GM12878 (cell line): ENCODE measurements around the gene PIGQ. TPM values are rescaled to one million over a fixed set of nuclear protein-coding genes. Genes with fewer than 3 reads are reported as not detected.

Experiments used
- ATAC-seq: fragments of 200-7000 bp; cut with Tn5 transposase; 3 replicates; pipeline ENCODE4 v1.9.1; 2020; ENCODE audit warnings: mild to moderate bottlenecking, moderate library complexity
- BruUV-seq: library from RNA; stranded (reverse); fragments of 400-500 nt; replicated peaks from 2 replicates; lab custom pipeline; 2021; lab: Mats Ljungman, UMichigan
- CTCF ChIA-PET: fragments of 300-600 bp; sonication (Branson Sonifier 250); formaldehyde crosslinking; extraction: SDS; loops from one replicate; lab custom pipeline; 2021; ENCODE audit warnings: inconsistent platforms; lab: Yijun Ruan, JAX
- POLR2A ChIA-PET: fragments of 350-600 bp; formaldehyde crosslinking; extraction: SDS; loops from one replicate; lab custom pipeline; 2021; ENCODE audit warnings: inconsistent platforms; lab: Charles Lee
- RAD21 ChIA-PET: fragments of 300-600 bp; sonication (Branson Sonifier 250); formaldehyde crosslinking; loops from one replicate; lab custom pipeline; 2023; ENCODE audit warnings: antibody characterized with exemption; ENCODE audit not compliant: unreplicated experiment; lab: Charles Lee
- SMC1A ChIA-PET: fragments of 300-600 bp; sonication (Branson Sonifier 250); formaldehyde crosslinking; loops from one replicate; lab custom pipeline; 2023; ENCODE audit not compliant: unreplicated experiment, uncharacterized antibody; lab: Charles Lee
- DNase-seq: peaks from one replicate; pipeline ENCODE4 v3.0.0-alpha.2; 2011; ENCODE audit warnings: low read depth, low spot score
- FAIRE-seq: peaks from 3 replicates; lab custom pipeline; 2011; peaks lifted over from hg19 to GRCh38; lab: Jason Lieb, UNC
- H2AFZ ChIP-seq: 2 replicates; pipeline ENCODE4 v1.6.0; 2011; ENCODE audit warnings: low read depth, low read length, control low read depth; ENCODE audit not compliant: control insufficient read depth
- H3K27ac ChIP-seq: 2 replicates; pipeline ENCODE4 v1.5.1; 2011; ENCODE audit warnings: control low read depth; ENCODE audit not compliant: control insufficient read depth, insufficient read depth
- H3K27me3 ChIP-seq, 2 experiments: replicated peaks in 1 of 2; 2 replicates each; pipeline versions ENCODE4 v1.6.0 to v1.6.1; 2011; ENCODE audit warnings: low read length in 1 of 2; ENCODE audit not compliant: control insufficient read depth in 2 of 2, insufficient read depth in 2 of 2
- H3K36me3 ChIP-seq, 2 experiments: 2 replicates each; pipeline ENCODE4 v1.5.1; 2011; ENCODE audit warnings: low read length in 1 of 2; ENCODE audit not compliant: control insufficient read depth in 2 of 2, insufficient read depth in 2 of 2
- H3K4me1 ChIP-seq: 2 replicates; pipeline ENCODE4 v1.6.1; 2011; ENCODE audit warnings: mild to moderate bottlenecking, low read length, moderate library complexity, mixed read lengths; ENCODE audit not compliant: control insufficient read depth, insufficient read depth
- H3K4me2 ChIP-seq: 2 replicates; pipeline ENCODE4 v1.6.0; 2011; ENCODE audit warnings: control low read depth; ENCODE audit not compliant: control insufficient read depth, insufficient read depth
- H3K4me3 ChIP-seq: fragments of 200-600 bp; sonication (generic); 2 replicates; pipeline ENCODE4 v1.5.1; 2016
- H3K79me2 ChIP-seq: 2 replicates; pipeline ENCODE4 v1.6.0; 2011; ENCODE audit warnings: low read length; ENCODE audit not compliant: control insufficient read depth, insufficient read depth
- H3K9ac ChIP-seq: 2 replicates; pipeline ENCODE4 v1.8.0; 2011; ENCODE audit warnings: low read length, control low read depth, mixed read lengths; ENCODE audit not compliant: control insufficient read depth, insufficient read depth
- H3K9me3 ChIP-seq: replicated peaks from 3 replicates; pipeline ENCODE4 v1.5.1; 2011; ENCODE audit warnings: mild to moderate bottlenecking, low read length; ENCODE audit not compliant: control insufficient read depth, insufficient read depth
- H4K20me1 ChIP-seq: 2 replicates; pipeline ENCODE4 v1.6.0; 2011; ENCODE audit not compliant: control insufficient read depth, insufficient read depth
- POLR2A ChIP-seq: IDR thresholded peaks from 2 replicates; pipeline ENCODE4 v1.6.1; 2011; ENCODE audit warnings: low read depth, mild to moderate bottlenecking, low read length
- SP1 ChIP-seq: IDR thresholded peaks from one replicate; pipeline ENCODE4 v1.6.1; 2011; ENCODE audit warnings: low read depth, low read length
- TCF7 ChIP-seq: IDR thresholded peaks from 2 replicates; pipeline ENCODE4 v1.6.1; 2014; ENCODE audit warnings: antibody characterized with exemption, borderline replicate concordance
- ZBTB4 ChIP-seq: fragments of 450-650 bp; formaldehyde crosslinking; IDR thresholded peaks from 2 replicates; pipeline ENCODE4 v1.4.0; 2022; ENCODE audit warnings: mild to moderate bottlenecking, moderate library complexity
- ZNF622 ChIP-seq: fragments of 450-650 bp; IDR thresholded peaks from 2 replicates; pipeline ENCODE4 v1.6.1; 2017; ENCODE audit warnings: mild to moderate bottlenecking, inconsistent platforms
- WGBS: methylation state at CpG from one replicate; pipeline ENCODE4 v1.1.6; 2016; ENCODE audit warnings: low lambda C conversion rate; ENCODE audit not compliant: insufficient replicate concordance, insufficient coverage; ENCODE audit errors: missing lambda C conversion rate; 5-methylcytosine and 5-hydroxymethylcytosine counted together
- in situ Hi-C: fragments of 300-500 bp; cut with MboI; formaldehyde crosslinking; loops from 9 replicates; pipeline ENCODE4 v1.14.3; 2018; ENCODE audit warnings: mixed read lengths
- intact Hi-C: fragments of 100-400 bp; cut with micrococcal nuclease; formaldehyde crosslinking; loops from one replicate; pipeline ENCODE4 v1.14.2; 2022; ENCODE audit not compliant: unreplicated experiment
- polyA plus RNA-seq, 11 experiments: library from polyadenylated mRNA; depleted of rRNA in 4 of 11; unstranded in 6 of 11; stranded (reverse) in 5 of 11; fragments of >200 nt; fragmentation: Nextera tagmentation in 4 of 11; fragmentation: Illumina TruSeq in 1 of 11; extraction: Ambion mirVana in 4 of 11; extraction: Trizol in 1 of 11; gene quantifications; 1 replicate in 1 of 11; 2 replicates in 10 of 11; pipeline versions ENCODE4 v1.2.1 to v1.2.3, GENCODE V29; 2011 to 2016; ENCODE audit warnings: inconsistent platforms in 2 of 11, missing spikeins in 2 of 11, low read depth in 1 of 11
- total RNA-seq, 4 experiments: library from RNA; depleted of rRNA in 3 of 4; stranded (reverse); fragments of >200 nt in 3 of 4; fragmentation: Illumina TruSeq in 1 of 4; extraction: Trizol in 1 of 4; gene quantifications; 2 replicates each; pipeline versions ENCODE4 v1.2.1 to v1.2.3, GENCODE V29; 2013 to 2021

The PIGQ gene
- total and polyA plus RNA-seq, 10 of the 15 experiments (the other 5 are each of a cell fraction or from before 2014, with no cell fraction given) = 1.8 to 31.3 (median 17.5) TPM; not detected in 1

DNA sequence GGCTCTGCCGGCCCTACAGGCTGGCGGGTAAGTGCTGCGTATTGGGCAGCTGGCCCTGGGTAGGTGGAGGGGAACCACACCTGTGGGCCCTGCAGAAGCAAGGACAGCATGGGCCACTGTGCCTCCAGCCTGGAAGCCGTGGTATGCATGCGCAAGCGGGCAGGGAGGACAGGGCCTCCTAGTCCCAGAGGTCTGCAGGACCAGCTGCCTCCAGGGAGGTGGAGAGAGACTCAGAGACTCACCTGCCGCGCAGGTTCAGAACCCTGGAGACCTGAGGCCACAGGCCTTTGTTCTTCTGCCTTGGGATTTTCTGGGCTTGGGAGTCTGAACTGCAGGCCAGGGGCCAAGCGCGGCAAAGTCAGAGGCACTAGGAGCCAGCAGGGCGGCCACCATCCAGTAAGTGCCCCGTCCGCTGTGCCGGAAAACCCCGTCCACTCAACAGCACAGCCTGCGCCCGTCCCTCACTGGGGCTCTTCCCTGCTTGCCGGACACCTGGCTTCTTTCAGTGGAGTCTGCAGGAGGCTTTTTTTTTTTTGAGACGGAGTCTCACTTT, 11.3 kb downstream of the PIGQ start:
- RAD21 ChIA-PET = no interaction called here

DNA sequence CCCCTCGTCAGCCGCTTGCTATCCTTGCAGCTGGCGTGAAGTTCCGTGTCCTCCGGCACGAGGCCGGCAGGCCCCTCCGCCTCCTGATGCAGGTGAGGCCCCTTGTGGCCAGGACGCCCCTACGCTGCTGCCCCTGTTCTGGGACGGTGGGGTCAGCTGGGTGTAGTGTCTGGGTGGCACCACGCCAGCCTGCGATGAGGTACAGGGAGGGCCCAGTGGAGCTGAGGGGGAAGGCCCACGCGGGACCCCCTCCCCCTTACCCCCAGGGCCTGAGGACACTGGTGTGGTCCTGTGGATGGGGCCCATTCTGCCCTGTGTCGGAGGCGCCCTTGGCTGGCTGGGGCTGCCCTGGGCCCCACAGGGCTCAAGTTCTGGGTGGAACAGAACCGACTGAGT, 12.4 kb downstream of the PIGQ start:
- FAIRE-seq (no peak), DNase-seq (no peak), ATAC-seq (no peak)
- Histone ChIP-seq H3K9ac (no peak overlapping the region), H3K4me3 (no peak overlapping the region), H3K79me2 (peaks cover 2% of the 10 kb centered on the region), H2AFZ (no peak overlapping the region), H3K27ac (no peak overlapping the region), H3K27me3 (no peaks in the 10 kb centered on the region), H3K4me2 (no peak overlapping the region), H4K20me1 (no peaks in the 10 kb centered on the region), H3K9me3 (no peaks in the 10 kb centered on the region), H3K36me3 (no peaks in the 10 kb centered on the region), H3K4me1 (peaks cover under 1% of the 10 kb centered on the region; the same call in 1 of the 2 replicates)
- WGBS = 86% methylated on average over 16 of the region's 18 CpGs
- no peak for TF ChIP-seq ZBTB4 (CRISPR knock-in tag)
- no TSS peak for BruUV-seq
- in situ Hi-C loops (no loop called here), intact Hi-C loops (no loop called here)
- ChIA-PET RAD21 (interaction anchor here (0.7 kb wide), 1 partner anchor 99 kb away, joined by 3 read pairs; no protein-coding TSS in a partner anchor), POLR2A (no interaction called here), SMC1A (no interaction called here), CTCF (no interaction called here)

More for the DNA sequence above, 11.3 kb downstream of the PIGQ start:
- POLR2A ChIA-PET = no interaction called here
- no peaks in the 10 kb centered on the region for H3K27me3 ChIP-seq
- CTCF ChIA-PET = interaction anchor here (1.1 to 2.0 kb wide), 2 partner anchors 9 to 28 kb away, joined by 3 to 4 read pairs; no protein-coding TSS in a partner anchor
- in situ Hi-C loops = no loop called here
- FAIRE-seq (no peak), ATAC-seq (no peak), DNase-seq (no peak)
- no peaks in the 10 kb centered on the region for H3K36me3 ChIP-seq
- SMC1A ChIA-PET = no interaction called here
- 94% methylated on average over 19 of the region's 19 CpGs for WGBS
- H2AFZ ChIP-seq = no peak overlapping the region
- BruUV-seq = no TSS peak
- H3K9ac ChIP-seq = no peak overlapping the region
- no peak overlapping the region for H3K4me2 ChIP-seq
- H3K4me3 ChIP-seq = no peak overlapping the region
- H3K9me3 ChIP-seq = no peaks in the 10 kb centered on the region
- no peaks in the 10 kb centered on the region for H4K20me1 ChIP-seq
- no peaks in the 10 kb centered on the region for H3K4me1 ChIP-seq
- H3K27ac ChIP-seq = no peak overlapping the region
- H3K79me2 ChIP-seq = no peaks in the 10 kb centered on the region
- TF ChIP-seq ZNF622 = no peak
- no peak for TF ChIP-seq TCF7
- TF ChIP-seq SP1 = no peak
- TF ChIP-seq POLR2A = peak; percentile 36; the same call in 1 of the 2 replicates
- TF ChIP-seq, all 136 proteins: peak for 1
- intact Hi-C loops = no loop called here
